NT2/D1 (cell line): ENCODE data around the gene GGA1.

Experiments used
- DNase-seq: peaks from one replicate; pipeline ENCODE4 v3.0.0-alpha.2; 2011; ENCODE audit warnings: low read depth, low spot score
- H3K27me3 ChIP-seq: 2 replicates; pipeline ENCODE4 v1.6.0; 2011; ENCODE audit warnings: mild to moderate bottlenecking; ENCODE audit not compliant: insufficient read length, insufficient read depth
- H3K36me3 ChIP-seq: 2 replicates; pipeline ENCODE4 v1.6.1; 2011; ENCODE audit warnings: mild to moderate bottlenecking, low read length, mixed read lengths; ENCODE audit not compliant: insufficient read depth, insufficient read length
- H3K4me1 ChIP-seq: 2 replicates; pipeline ENCODE4 v1.5.1; 2011; ENCODE audit not compliant: insufficient read depth, insufficient read length
- H3K4me3 ChIP-seq: 2 replicates; pipeline ENCODE4 v1.5.1; 2011; ENCODE audit warnings: low read depth; ENCODE audit not compliant: insufficient read length
- H3K9ac ChIP-seq: 2 replicates; pipeline ENCODE4 v1.6.0; 2011; ENCODE audit warnings: low read depth; ENCODE audit not compliant: insufficient read length
- H3K9me3 ChIP-seq: 2 replicates; pipeline ENCODE4 v1.5.1; 2011; ENCODE audit warnings: mild to moderate bottlenecking, low read length; ENCODE audit not compliant: insufficient read depth
- SUZ12 ChIP-seq: IDR thresholded peaks from 2 replicates; pipeline ENCODE4 v1.6.1; 2011; ENCODE audit not compliant: insufficient read length, insufficient read depth; ENCODE audit errors: extremely low read depth
- YY1 ChIP-seq: IDR thresholded peaks from 2 replicates; pipeline ENCODE4 v1.6.1; 2011; ENCODE audit not compliant: insufficient read length, insufficient read depth
- ZNF274 ChIP-seq: IDR thresholded peaks from 2 replicates; pipeline ENCODE4 v1.6.1; 2011; ENCODE audit warnings: mild to moderate bottlenecking, low read depth, low read length

Gene GGA1

DNA sequence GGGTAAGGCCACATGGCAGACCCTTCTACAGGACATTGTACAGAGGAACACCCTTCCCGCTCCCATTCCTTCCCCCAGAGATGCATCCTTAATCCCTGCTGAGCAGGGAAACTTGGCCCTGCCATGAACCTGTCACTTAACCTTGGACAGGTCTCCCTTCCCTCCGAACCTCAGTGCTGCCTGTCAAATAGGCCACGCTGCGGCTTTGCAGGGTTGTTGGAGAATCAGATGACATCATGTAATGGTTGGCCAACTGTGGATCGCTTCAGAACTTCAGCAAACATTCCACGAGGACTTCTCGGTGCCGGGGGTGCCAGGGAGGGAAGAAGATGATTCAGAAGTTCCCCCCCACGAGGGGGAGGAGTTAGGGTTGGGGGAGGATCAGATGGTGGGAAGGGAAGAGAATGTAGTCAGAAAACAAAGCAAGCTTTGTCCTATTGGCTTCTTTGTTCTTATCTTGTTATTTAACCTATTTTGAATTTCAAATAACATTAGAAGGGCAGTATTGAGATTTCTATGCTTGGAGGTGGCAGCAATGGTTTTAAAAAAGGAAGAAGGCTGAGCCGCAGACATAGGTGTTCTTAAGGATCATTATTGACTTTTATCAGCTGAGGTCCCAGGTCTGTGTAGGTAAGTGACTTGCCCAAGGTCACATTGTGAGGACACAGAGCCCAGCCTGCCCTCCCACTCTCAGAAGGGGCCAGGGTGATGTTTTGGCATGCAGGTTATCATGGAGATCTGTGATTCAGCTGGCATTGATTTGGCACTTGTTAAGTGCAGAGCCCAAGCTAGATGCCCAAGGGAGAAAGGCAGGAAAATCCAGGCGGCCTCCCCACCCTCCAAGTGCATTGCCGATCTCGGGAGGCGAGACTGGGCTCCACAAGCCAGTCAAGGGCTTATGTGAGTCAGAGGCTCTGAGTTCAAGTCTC lies 45.2 kb upstream of the GGA1 start:
- Histone ChIP-seq H3K9ac (peak overlapping the region; percentile 50), H3K4me3 (no peak overlapping the region), H3K36me3 (peaks cover 45% of the 10 kb centered on the region), H3K9me3 (no peaks in the 10 kb centered on the region), H3K27me3 (no peaks in the 10 kb centered on the region), H3K4me1 (peaks cover 23% of the 10 kb centered on the region)
- no peak for TF ChIP-seq YY1
- TF ChIP-seq ZNF274: no peak
- TF ChIP-seq SUZ12: no peak
- no peak for DNase-seq

DNA sequence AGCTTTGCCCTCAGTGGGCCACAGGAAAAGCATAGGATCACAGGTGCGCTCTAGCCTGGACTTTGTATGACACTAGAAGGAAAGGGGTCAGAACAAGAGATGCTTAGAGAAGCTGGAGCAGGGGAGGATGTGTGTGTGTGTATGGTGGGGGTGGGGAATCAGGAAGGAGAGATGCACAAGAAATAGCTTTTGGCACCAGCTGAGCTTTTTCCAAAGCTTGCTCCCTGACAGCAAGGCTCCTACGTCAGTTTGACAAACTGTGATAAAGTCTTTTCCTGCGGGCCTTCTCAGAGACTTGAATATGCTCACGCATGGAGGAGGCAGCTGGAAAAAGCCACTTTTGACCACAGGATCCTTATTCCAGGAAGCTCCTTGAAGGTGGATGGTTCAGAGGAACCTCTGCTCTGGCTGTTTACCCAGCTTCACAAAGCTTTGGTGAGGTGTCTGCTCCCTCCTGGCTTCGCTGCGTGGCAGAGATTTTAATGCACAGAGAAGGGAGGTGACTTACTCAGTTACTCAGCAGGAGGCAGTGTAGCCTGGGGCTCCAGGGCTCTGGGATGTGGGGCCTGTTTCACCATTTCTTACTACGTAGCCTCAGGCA lies 44.4 kb upstream of the GGA1 start:
- Histone ChIP-seq H3K4me3 (no peak overlapping the region), H3K4me1 (peaks cover 26% of the 10 kb centered on the region), H3K27me3 (no peaks in the 10 kb centered on the region), H3K9me3 (no peaks in the 10 kb centered on the region), H3K36me3 (peaks cover 50% of the 10 kb centered on the region), H3K9ac (peak overlapping the region; percentile 50)
- DNase-seq: no peak
- TF ChIP-seq SUZ12 (no peak), ZNF274 (no peak), YY1 (no peak)

DNA sequence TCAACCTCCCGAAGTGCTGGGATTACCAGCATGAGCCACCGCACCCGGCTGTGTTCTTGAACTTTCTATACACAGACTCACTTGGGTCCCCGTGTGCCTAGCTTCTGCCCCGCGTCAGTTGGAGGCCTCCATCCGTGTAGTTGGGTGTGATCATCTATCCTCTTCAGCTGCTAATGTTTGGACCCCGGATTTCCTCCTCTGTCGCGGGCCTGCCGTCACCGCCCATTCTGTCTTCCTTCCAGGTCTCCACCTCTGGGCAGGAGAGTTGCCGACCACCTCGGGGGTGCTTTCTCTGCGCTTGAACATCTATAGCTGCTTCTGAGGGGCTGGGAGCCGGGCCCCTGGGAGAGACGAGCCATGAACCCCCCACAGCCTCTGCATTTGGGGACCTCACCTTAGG lies 42.8 kb upstream of the GGA1 start:
- H3K9me3 ChIP-seq: no peaks in the 10 kb centered on the region
- no peak overlapping the region for H3K4me3 ChIP-seq
- no peaks in the 10 kb centered on the region for H3K27me3 ChIP-seq
- no peak for DNase-seq
- no peak overlapping the region for H3K9ac ChIP-seq
- H3K36me3 ChIP-seq: peaks cover 54% of the 10 kb centered on the region
- TF ChIP-seq ZNF274 (no peak), YY1 (no peak)
- peaks cover 27% of the 10 kb centered on the region for H3K4me1 ChIP-seq

DNA sequence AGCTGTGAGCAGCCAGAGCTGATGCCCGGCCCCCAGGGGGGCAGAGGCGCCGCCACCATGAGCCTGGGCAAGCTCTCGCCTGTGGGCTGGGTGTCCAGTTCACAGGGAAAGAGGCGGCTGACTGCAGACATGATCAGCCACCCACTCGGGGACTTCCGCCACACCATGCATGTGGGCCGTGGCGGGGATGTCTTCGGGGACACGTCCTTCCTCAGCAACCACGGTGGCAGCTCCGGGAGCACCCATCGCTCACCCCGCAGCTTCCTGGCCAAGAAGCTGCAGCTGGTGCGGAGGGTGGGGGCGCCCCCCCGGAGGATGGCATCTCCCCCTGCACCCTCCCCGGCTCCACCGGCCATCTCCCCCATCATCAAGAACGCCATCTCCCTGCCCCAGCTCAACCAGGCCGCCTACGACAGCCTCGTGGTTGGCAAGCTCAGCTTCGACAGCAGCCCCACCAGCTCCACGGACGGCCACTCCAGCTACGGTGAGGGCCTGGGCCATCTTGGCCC lies 42.3 kb upstream of the GGA1 start:
- no peak for DNase-seq
- TF ChIP-seq YY1: no peak
- no peak for TF ChIP-seq SUZ12
- no peak for TF ChIP-seq ZNF274
- H3K27me3 ChIP-seq: no peaks in the 10 kb centered on the region
- H3K4me3 ChIP-seq: no peak overlapping the region
- H3K9me3 ChIP-seq: no peaks in the 10 kb centered on the region
- no peak overlapping the region for H3K9ac ChIP-seq
- peaks cover 27% of the 10 kb centered on the region for H3K4me1 ChIP-seq
- H3K36me3 ChIP-seq: peaks cover 54% of the 10 kb centered on the region

DNA sequence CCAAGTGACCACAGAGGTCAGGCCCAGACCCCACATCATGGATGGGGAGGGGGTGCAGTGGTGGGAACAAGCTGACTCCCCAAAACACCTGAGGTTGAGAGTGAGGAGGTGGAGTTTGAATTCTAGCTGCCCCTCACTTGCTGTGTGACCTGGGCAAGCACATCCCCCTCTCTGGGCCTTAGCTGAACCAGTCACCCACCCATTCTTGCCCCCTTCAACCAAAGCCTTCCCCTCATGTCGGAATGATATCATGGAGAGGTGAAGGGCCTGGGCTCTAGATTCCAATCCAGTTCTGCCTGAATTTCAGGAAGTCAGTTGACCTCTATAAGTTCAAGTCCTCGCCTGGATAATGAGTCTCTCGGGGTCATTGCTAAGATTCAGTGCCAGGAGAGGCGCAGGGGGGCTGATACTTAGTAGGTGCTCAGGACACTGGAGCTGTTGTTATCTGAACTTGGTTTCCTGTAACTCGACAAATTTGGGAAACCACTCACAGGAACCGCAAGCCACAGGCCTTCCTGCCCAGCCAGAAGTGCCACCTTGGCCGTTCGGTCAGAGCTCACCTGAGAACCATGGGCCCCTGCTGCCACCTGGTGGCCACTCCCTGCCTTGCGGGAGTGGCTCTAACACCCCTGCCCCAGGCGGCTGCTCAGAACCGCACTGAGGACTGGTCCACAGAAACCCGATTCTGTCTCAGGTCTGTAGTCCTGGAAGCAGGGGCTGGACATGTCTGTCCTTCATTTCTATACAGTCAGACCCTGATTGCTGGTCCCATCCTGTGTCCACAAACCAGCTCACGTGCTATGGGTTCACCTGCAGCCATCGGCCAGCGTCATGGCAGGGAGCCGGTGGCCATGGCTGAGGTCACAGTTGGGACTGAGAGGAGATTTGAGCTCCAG lies 41.5 kb upstream of the GGA1 start:
- Histone ChIP-seq H3K9me3 (no peaks in the 10 kb centered on the region), H3K4me1 (peaks cover 24% of the 10 kb centered on the region), H3K4me3 (no peak overlapping the region), H3K36me3 (peaks cover 50% of the 10 kb centered on the region), H3K9ac (no peak overlapping the region), H3K27me3 (no peaks in the 10 kb centered on the region)
- TF ChIP-seq SUZ12 (no peak), ZNF274 (no peak), YY1 (no peak)
- peak; percentile 50 for DNase-seq

DNA sequence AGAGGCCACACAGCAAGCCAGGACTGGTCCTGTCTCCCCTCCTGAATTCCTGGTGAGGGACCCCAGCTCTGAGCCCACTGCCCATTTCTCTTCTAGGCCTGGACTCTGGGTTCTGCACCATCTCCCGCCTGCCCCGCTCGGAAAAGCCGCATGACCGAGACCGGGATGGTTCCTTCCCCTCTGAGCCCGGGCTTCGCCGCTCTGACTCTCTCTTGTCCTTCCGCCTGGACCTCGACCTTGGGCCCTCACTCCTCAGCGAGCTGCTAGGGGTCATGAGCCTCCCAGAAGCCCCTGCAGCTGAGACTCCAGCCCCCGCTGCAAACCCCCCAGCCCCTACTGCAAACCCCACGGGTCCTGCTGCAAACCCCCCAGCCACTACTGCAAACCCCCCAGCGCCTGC lies 40.6 kb upstream of the GGA1 start:
- Histone ChIP-seq H3K36me3 (peaks cover 46% of the 10 kb centered on the region), H3K9me3 (no peaks in the 10 kb centered on the region), H3K4me1 (peaks cover 19% of the 10 kb centered on the region), H3K9ac (no peak overlapping the region), H3K4me3 (no peak overlapping the region), H3K27me3 (no peaks in the 10 kb centered on the region)
- DNase-seq: no peak
- TF ChIP-seq YY1 (no peak), SUZ12 (no peak), ZNF274 (no peak)
